GM23248 (cell line): ENCODE data around the gene UBE2H. TPM values are rescaled to one million over a fixed set of nuclear protein-coding genes. Genes with fewer than 3 reads are reported as not detected.

ENCODE experiments used
- DNase-seq: peaks from one replicate; pipeline ENCODE4 v3.0.0-alpha.2; 2015
- H2AFZ ChIP-seq: fragments of 200-600 bp; sonication (generic); 2 replicates; pipeline ENCODE4 v1.6.1; 2016; ENCODE audit warnings: antibody characterized with exemption
- H3F3A ChIP-seq: fragments of 200-600 bp; sonication (generic); 2 replicates; pipeline ENCODE4 v1.6.1; 2016; ENCODE audit warnings: mild to moderate bottlenecking, antibody characterized with exemption, mixed run types; ENCODE audit not compliant: insufficient read depth
- H3K27ac ChIP-seq: fragments of 200-600 bp; sonication (generic); 2 replicates; pipeline ENCODE4 v1.5.1; 2016; ENCODE audit warnings: mild to moderate bottlenecking
- H3K27me3 ChIP-seq: fragments of 200-600 bp; sonication (generic); replicated peaks from 2 replicates; pipeline ENCODE4 v1.6.1; 2016; ENCODE audit warnings: mild to moderate bottlenecking; ENCODE audit not compliant: insufficient read depth
- H3K36me3 ChIP-seq: fragments of 200-600 bp; sonication (generic); 2 replicates; pipeline ENCODE4 v1.6.1; 2016; ENCODE audit warnings: low read depth, mild to moderate bottlenecking
- H3K4me1 ChIP-seq: fragments of 200-600 bp; sonication (generic); 2 replicates; pipeline ENCODE4 v1.6.1; 2016; ENCODE audit warnings: mild to moderate bottlenecking; ENCODE audit not compliant: insufficient read depth
- H3K4me2 ChIP-seq: fragments of 200-600 bp; sonication (generic); one replicate; pipeline ENCODE4 v1.6.1; 2016; ENCODE audit warnings: mild to moderate bottlenecking; ENCODE audit not compliant: unreplicated experiment
- H3K4me3 ChIP-seq: fragments of 200-600 bp; sonication (generic); 2 replicates; pipeline ENCODE4 v1.5.1; 2016; ENCODE audit warnings: mild to moderate bottlenecking
- H3K79me2 ChIP-seq: fragments of 200-600 bp; sonication (generic); 2 replicates; pipeline ENCODE4 v1.6.1; 2016; ENCODE audit warnings: mild to moderate bottlenecking; ENCODE audit not compliant: insufficient read depth
- H3K9ac ChIP-seq: fragments of 200-600 bp; sonication (generic); 2 replicates; pipeline ENCODE4 v1.6.1; 2016; ENCODE audit warnings: mild to moderate bottlenecking
- H3K9me2 ChIP-seq: fragments of 200-600 bp; sonication (generic); 2 replicates; pipeline ENCODE4 v1.6.1; 2016; ENCODE audit warnings: mixed run types, mild to moderate bottlenecking, moderate library complexity; ENCODE audit not compliant: insufficient read depth
- H3K9me3 ChIP-seq: fragments of 200-600 bp; sonication (generic); one replicate; pipeline ENCODE4 v1.6.1; 2017; ENCODE audit warnings: low read depth
- H4K20me1 ChIP-seq: fragments of 200-600 bp; sonication (generic); 2 replicates; pipeline ENCODE4 v1.6.0; 2016; ENCODE audit not compliant: insufficient read depth
- EZH2 ChIP-seq: fragments of 200-600 bp; sonication (generic); IDR thresholded peaks from 2 replicates; pipeline ENCODE4 v1.6.1; 2018; ENCODE audit warnings: antibody characterized with exemption, mild to moderate bottlenecking; ENCODE audit not compliant: insufficient read depth, poor library complexity, severe bottlenecking
- EZH2phosphoT487 ChIP-seq: fragments of 200-600 bp; sonication (generic); IDR thresholded peaks from 2 replicates; pipeline ENCODE4 v1.6.1; 2018; ENCODE audit warnings: antibody characterized with exemption, moderate library complexity, mild to moderate bottlenecking, low read depth; ENCODE audit not compliant: insufficient read depth
- WGBS, 2 experiments: methylation state at CpG; one replicate each; pipeline ENCODE4 v1.1.6; 2015 to 2017; ENCODE audit warnings: low lambda C conversion rate in 2 of 2, low coverage in 1 of 2; ENCODE audit errors: missing lambda C conversion rate in 2 of 2; 5-methylcytosine and 5-hydroxymethylcytosine counted together
- in situ Hi-C: fragments of 300-500 bp; cut with MboI; formaldehyde crosslinking; loops from 2 replicates; pipeline ENCODE4 v1.15.0; 2020
- polyA plus RNA-seq: library from polyadenylated mRNA; unstranded; fragments of >200 nt; fragmentation: Nextera tagmentation; extraction: Ambion mirVana; gene quantifications from 2 replicates; pipeline ENCODE4 v1.2.1, GENCODE V29; 2016
- total RNA-seq: library from RNA; depleted of rRNA; stranded (reverse); fragments of >200 nt; shearing (Covaris generic); gene quantifications from 2 replicates; pipeline ENCODE4 v1.2.3, GENCODE V29; 2014

Gene UBE2H
- total and polyA plus RNA-seq, 2 experiments from 2014 or later, result 40.7 to 44.4 TPM

- no peak for TF ChIP-seq EZH2phosphoT487
- Histone ChIP-seq H4K20me1 (no peaks in the 10 kb centered on the region), H3K79me2 (no peaks in the 10 kb centered on the region), H3K4me3 (no peak overlapping the region), H3K27me3 (peaks cover 34% of the 10 kb centered on the region), H3K36me3 (no peaks in the 10 kb centered on the region), H3K9ac (no peak overlapping the region), H3K4me2 (no peak overlapping the region), H3K9me2 (no peaks in the 10 kb centered on the region), H2AFZ (no peak overlapping the region), H3K27ac (no peak overlapping the region), H3K9me3 (no peaks in the 10 kb centered on the region), H3K4me1 (no peaks in the 10 kb centered on the region), H3F3A (0 out of 2 replicates have a peak, but pooled peaks cover 6% of the 10 kb centered on the region)
- in situ Hi-C loops, result no loop called here
- DNase-seq, result no peak
- WGBS, 2 experiments, result 90 to 92% methylated on average over 6 of the region's 6 CpGs
Measured at GRCh38 chr7:129789000-129789399, 163.8 kb downstream of the UBE2H start.

GRCh38 chr7:129786825-129787563 lies 165.8 kb downstream of the UBE2H start:
- no peaks in the 10 kb centered on the region for H3K79me2 ChIP-seq
- H3F3A ChIP-seq, result 0 out of 2 replicates have a peak, but pooled peaks cover 6% of the 10 kb centered on the region
- H3K9me2 ChIP-seq, result no peaks in the 10 kb centered on the region
- no peak overlapping the region for H3K27ac ChIP-seq
- H2AFZ ChIP-seq, result no peak overlapping the region
- H3K4me3 ChIP-seq, result no peak overlapping the region
- H3K4me1 ChIP-seq, result no peaks in the 10 kb centered on the region
- no peaks in the 10 kb centered on the region for H4K20me1 ChIP-seq
- WGBS, 2 experiments, result 67 to 68% methylated on average over 13 of the region's 13 CpGs
- in situ Hi-C loops, result no loop called here
- no peak overlapping the region for H3K4me2 ChIP-seq
- TF ChIP-seq EZH2, result no peak
- TF ChIP-seq EZH2phosphoT487, result no peak
- no peak overlapping the region for H3K9ac ChIP-seq
- no peak for DNase-seq
- no peaks in the 10 kb centered on the region for H3K9me3 ChIP-seq
- H3K27me3 ChIP-seq, result peaks cover 54% of the 10 kb centered on the region
- H3K36me3 ChIP-seq, result no peaks in the 10 kb centered on the region

DNA sequence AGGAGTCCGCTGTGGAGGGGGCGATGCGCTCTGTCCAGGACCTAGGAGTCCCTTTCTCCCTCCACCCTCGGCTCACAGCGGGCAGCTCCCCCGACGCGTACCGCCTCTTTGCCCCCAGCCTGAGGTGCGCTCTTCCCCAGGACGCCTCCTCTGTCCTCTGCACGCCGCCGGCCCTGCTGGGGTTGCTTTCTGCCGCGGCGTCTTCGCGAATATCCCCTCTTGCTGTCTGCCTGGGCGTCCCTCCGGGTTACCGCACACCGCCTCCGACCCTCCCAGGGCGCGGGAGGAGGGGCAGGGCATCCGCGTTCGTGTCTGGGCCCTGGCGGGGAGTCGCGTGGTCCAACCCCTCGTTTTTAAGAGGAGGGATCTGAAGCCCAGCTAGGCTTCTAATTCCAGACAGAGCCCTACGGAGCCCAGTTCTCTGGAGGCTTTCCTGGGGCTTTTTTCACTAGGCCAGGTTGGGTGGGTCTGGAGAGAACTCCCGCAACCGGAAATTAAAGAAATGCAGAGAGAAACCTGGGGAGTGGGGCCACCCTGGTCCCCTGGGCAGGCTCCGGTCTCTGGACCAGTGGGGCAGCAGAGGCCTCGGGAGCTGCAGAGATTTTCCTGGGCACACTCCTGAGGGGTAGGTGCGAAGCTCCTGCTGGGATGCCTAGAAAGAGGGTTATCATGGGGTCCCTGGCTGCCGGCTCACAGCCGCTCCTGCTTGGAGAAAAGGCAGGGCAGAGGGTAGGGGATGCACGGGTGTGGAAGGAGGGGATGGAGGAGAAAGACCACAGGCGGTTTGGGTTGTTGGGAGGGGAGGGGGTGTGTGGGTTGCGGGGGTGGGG lies 166.9 kb downstream of the UBE2H start:
- TF ChIP-seq EZH2phosphoT487 (no peak; the same call in 1 of the 2 replicates), EZH2 (no peak)
- H3K79me2 ChIP-seq, result no peaks in the 10 kb centered on the region
- H3K4me3 ChIP-seq, result no peak overlapping the region
- peak; percentile 36 for DNase-seq
- H3K9me3 ChIP-seq, result no peaks in the 10 kb centered on the region
- no peaks in the 10 kb centered on the region for H4K20me1 ChIP-seq
- H3K27ac ChIP-seq, result no peak overlapping the region
- no peak overlapping the region for H3K9ac ChIP-seq
- H3F3A ChIP-seq, result 0 out of 2 replicates have a peak, but pooled peaks cover 6% of the 10 kb centered on the region
- WGBS, 2 experiments, result 9 to 10% methylated on average over 40 to 42 of the region's 44 CpGs
- H2AFZ ChIP-seq, result no peak overlapping the region
- no peaks in the 10 kb centered on the region for H3K4me1 ChIP-seq
- in situ Hi-C loops, result no loop called here
- H3K9me2 ChIP-seq, result no peaks in the 10 kb centered on the region
- H3K36me3 ChIP-seq, result no peaks in the 10 kb centered on the region
- H3K4me2 ChIP-seq, result no peak overlapping the region
- peaks cover 65% of the 10 kb centered on the region for H3K27me3 ChIP-seq

DNA sequence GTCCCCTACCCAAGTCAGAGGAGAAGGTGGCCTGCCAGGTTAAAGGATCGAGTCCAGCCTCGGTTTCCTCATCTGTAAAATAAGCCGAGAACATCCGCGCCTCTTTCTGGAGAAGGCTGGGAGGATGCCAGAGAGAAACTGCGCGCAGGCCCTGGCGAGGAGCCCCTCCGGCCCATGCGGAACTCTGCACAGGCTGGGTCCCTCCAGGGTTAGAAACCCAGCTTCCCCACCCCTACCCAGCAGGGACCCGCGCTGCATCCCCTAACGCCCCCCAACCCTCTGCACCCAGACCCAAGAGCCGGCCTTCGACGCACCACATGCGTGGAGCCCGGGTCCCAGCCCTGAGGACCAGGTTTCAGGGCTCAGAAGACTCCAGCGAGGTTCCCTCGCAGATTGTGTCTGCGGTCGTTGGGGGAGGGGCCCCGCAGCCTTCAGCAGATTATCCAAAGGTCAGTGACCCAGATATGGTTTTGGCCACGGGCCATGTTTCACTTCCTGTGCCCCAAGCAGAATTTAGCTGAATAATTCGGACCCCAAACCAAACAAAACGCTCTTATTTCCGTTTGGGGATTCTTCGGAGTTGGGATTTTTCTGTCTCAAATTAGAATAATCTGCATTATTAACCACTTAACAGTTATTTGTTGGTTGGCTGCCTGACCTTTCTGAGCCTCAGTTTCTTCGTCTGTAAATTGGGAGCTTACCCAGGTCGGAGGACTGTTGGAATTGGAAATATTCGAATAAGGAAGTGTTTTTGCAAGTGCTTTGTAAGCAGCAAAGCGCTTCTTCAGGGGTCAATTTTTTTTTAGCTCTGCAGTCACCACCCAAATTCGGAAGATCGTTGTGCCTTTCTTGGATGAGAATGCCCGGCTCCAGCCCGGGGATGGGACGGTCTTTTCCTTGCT lies 167.7 kb downstream of the UBE2H start:
- Histone ChIP-seq H2AFZ (no peak overlapping the region), H3K27me3 (peaks cover 73% of the 10 kb centered on the region), H3F3A (0 out of 2 replicates have a peak, but pooled peaks cover 6% of the 10 kb centered on the region)

More for the DNA sequence above, 167.7 kb downstream of the UBE2H start:
- WGBS, 2 experiments, result 5 to 6% methylated on average over 35 to 37 of the region's 37 CpGs
- peak; percentile 82 for TF ChIP-seq EZH2phosphoT487
- TF ChIP-seq EZH2, result peak; percentile 96
- no peak for DNase-seq
- no peaks in the 10 kb centered on the region for H3K9me3 ChIP-seq
- no peak overlapping the region for H3K4me2 ChIP-seq
- H3K9ac ChIP-seq, result no peak overlapping the region
- in situ Hi-C loops, result no loop called here
- H3K4me1 ChIP-seq, result no peaks in the 10 kb centered on the region
- no peaks in the 10 kb centered on the region for H4K20me1 ChIP-seq
- no peaks in the 10 kb centered on the region for H3K9me2 ChIP-seq
- no peak overlapping the region for H3K4me3 ChIP-seq
- no peaks in the 10 kb centered on the region for H3K36me3 ChIP-seq
- no peaks in the 10 kb centered on the region for H3K79me2 ChIP-seq
- H3K27ac ChIP-seq, result no peak overlapping the region
